ENCODE data around the gene DIO3.
"Not testable (repeated sequence)": the region's sequence is repeated elsewhere in the genome, so short reads cannot be mapped to it uniquely, and the experiment has no call there.

DIO3 gene

GRCh38 chr14:101559624-101560533 is 1.4 kb upstream of the DIO3 start:
- peak; percentile 10 for DNase-seq (ENCODE audit: low read depth)

GRCh38 chr14:101560534-101561113 is 671 bp upstream of the DIO3 start:
- DNase-seq (ENCODE audit: low read depth) = no peak

- no peak for DNase-seq (ENCODE audit: low read depth)
These were observed 699 bp downstream of the DIO3 start for GRCh38 chr14:101561897-101562490.

GRCh38 chr14:101562659-101563351 is 1.5 kb downstream of the DIO3 start:
- no peak for DNase-seq (ENCODE audit: low read depth)

- DNase-seq (ENCODE audit: low read depth) = no peak
These were observed 2.0 kb downstream of the DIO3 start for GRCh38 chr14:101563352-101563653.

GRCh38 chr14:101563654-101564443 is 2.6 kb downstream of the DIO3 start:
- no peak for DNase-seq (ENCODE audit: low read depth)

- no peak for DNase-seq (ENCODE audit: low read depth)
These were observed 3.1 kb downstream of the DIO3 start for GRCh38 chr14:101564444-101564776.

- no peak for DNase-seq (ENCODE audit: low read depth)
These were observed 3.8 kb downstream of the DIO3 start for GRCh38 chr14:101564819-101565698.

GRCh38 chr14:101567252-101567651 is 6.0 kb downstream of the DIO3 start:
- DNase-seq (ENCODE audit: low read depth) = no peak

- DNase-seq (ENCODE audit: low read depth) = no peak
These were observed 9.7 kb downstream of the DIO3 start for GRCh38 chr14:101571004-101571403.

- not testable (repeated sequence) for DNase-seq (ENCODE audit: low read depth)
These were observed 11.2 kb downstream of the DIO3 start for GRCh38 chr14:101572526-101572925.

GRCh38 chr14:101573289-101573688 is 12.0 kb downstream of the DIO3 start:
- no peak for DNase-seq (ENCODE audit: low read depth)

GRCh38 chr14:101575581-101575980 is 14.3 kb downstream of the DIO3 start:
- no peak for DNase-seq (ENCODE audit: low read depth)

- no peak for DNase-seq (ENCODE audit: low read depth)
These were observed 16.1 kb downstream of the DIO3 start for GRCh38 chr14:101577221-101577909.

GRCh38 chr14:101578489-101578888 is 17.2 kb downstream of the DIO3 start:
- DNase-seq (ENCODE audit: low read depth) = no peak

- DNase-seq (ENCODE audit: low read depth) = no peak
These were observed 18.2 kb downstream of the DIO3 start for GRCh38 chr14:101579372-101580080.

GRCh38 chr14:101581806-101582205 is 20.5 kb downstream of the DIO3 start:
- DNase-seq (ENCODE audit: low read depth) = no peak

GRCh38 chr14:101582294-101582693 is 21.0 kb downstream of the DIO3 start:
- no peak for DNase-seq (ENCODE audit: low read depth)

- DNase-seq (ENCODE audit: low read depth) = no peak
These were observed 21.9 kb downstream of the DIO3 start for GRCh38 chr14:101583006-101583714.
